HT1080 (cell line): ENCODE results near the gene ZDHHC13. TPM values are rescaled to one million over a fixed set of nuclear protein-coding genes. Genes with fewer than 3 reads are reported as not detected.

Experiments used
- DNase-seq: peaks from one replicate; pipeline ENCODE4 v3.0.0-alpha.2; 2015; ENCODE audit warnings: low read depth
- total RNA-seq: library from RNA; depleted of rRNA; stranded (reverse); fragments of >200 nt; shearing (Covaris generic); gene quantifications from 2 replicates; pipeline ENCODE4 v1.2.3, GENCODE V29; 2014; rRNA removed

ZDHHC13 gene
- total RNA-seq, 1 experiment from 2014 or later: 18.9 TPM

DNA sequence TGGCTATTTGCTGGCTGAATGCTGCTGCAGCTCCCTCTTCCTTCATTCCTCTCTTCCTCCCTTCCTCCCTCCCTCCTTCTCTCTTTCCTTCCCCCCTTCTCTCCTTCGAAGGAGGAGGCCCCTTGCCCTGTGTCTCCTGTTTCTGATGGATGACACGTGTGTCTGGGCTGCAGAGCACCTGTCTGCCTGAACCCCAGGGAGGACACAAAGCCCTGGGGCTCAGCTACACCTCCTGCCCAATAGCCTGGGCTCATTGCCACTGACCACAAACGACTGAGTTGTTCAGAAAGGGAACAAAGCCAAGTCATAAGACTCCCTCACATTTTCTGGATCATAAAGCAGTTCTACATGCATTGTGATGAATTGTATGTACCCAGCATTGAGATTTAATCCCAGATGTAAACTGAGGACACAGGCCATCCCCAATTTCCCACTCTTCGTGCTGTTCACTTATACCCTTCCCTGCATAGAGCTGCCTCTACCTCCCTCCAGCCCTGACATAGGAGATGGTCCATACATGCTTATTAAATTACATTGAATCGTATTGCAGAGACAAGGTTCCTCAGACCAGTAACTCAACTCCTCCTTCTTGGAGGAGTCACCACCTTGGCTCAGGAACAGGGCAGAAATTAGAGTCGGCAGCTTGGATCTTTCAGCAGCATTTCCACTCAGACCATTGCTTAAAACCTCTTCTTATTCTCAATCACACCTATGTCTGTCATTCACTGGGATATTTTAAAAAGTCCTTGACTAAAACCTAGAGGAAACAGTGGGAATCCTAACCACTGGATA lies 83.6 kb downstream of the ZDHHC13 start:
- peak; percentile 84 for DNase-seq

DNA sequence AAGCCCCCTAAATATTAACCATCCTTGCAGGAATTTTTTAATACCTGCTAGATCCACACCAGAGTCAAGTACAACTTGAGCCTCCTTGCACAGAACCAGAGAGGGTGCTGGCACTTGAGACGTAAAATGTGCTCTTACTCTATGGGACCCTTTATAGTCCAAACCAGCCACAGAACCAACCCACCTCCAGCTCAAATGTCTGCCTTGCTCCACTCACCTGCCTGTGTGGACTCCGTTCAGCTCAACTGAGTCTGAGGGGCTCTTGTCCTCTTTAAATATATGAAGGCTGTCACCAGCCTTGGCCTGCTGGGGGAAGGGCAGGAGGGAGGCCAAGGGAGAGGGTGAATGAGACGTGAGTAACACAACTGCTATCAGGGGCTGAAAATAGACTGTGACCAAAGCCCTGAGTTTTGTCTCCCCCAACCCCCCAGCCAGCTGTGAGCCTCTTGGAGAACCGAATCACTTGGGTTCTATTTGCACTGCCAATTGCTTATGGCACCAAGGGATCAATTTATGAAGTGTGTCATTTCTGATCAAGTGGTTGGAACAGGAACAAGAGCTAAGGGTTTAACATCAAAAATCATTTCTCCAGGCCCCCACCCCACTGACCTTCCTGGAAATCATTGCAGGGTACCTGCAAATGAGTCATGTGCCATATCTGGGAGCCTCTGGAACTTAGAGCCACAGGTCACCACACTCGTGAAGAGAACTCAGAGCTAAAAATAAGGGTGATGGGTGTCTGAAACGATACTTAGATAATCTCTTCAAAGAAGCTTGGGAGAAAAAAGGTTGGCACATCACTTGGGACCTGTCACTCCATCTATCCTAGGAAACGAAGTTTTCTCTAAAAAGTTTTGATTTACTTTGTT lies 85.0 kb downstream of the ZDHHC13 start, which contains the start of gene CSRP3:
TSS of gene CSRP3 (minus strand) at position 247 of the 869 bp plus-strand sequence. CDS start 9,535 bp downstream, outside the sequence.
- peak; percentile 34 for DNase-seq

DNA sequence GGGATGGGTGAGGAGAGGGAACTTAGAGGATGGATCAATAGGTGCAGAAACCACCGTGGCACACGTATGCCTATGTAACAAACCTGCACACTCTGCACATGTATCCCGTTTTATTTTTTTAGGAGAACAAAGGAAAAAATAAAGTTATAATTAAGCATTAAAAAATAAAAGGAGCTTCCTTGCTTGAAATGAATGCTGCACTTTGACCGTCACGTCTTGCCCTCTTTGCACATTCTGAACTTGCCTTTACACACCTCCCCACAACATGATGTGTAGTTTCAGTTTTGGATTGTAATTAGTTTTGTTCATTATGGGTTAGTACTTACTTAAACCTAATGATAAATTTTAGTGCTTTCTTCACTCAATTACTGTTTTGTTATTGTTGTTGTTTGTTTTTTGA lies 87.9 kb downstream of the ZDHHC13 start:
- no peak for DNase-seq

DNA sequence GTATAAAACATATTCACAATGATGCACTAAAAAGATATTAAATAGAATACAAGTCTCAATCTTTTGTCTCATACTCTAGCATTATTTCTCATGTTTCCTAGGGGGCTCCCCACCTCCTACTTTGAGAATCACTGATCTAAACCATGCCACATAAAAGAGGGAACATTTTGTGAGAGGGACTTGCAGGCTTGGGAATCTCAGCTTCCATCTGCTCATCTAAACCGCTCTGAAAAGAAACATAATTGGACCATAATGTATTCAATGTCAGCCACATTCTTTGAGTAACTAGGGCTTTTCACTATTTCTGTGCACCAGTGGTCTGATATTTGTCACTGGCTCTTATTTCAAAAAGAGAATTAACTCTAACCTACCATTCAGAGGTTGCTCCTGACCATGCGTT lies 91.2 kb downstream of the ZDHHC13 start:
- no peak for DNase-seq

DNA sequence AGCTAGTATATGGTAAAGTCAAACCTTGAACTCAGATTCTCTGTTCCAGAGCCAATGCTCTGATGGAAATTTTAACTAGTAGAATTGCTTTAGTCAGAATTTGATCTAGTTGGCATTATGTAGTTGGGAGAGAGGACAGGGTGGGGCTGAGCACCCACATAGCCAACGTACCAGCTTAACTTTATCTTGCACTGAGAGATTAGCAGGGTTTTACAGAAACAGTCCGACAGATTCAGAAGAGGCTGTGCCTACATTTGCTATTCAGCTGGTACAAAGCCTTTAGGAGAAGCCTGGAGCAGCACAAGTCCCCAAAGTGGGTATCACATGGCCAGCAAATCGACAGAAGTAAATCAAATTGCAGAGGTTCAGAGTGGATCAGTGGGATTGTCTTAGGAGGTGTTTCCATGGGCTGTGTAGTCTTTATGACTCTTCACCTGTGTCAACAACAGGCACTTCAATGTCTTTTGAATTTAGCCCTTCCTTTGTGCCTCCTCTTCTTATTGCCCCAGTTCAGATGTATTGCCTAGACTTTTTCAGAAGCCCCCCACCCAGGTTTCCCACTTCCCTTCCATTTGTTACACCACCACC lies 92.1 kb downstream of the ZDHHC13 start:
- DNase-seq: no peak

DNA sequence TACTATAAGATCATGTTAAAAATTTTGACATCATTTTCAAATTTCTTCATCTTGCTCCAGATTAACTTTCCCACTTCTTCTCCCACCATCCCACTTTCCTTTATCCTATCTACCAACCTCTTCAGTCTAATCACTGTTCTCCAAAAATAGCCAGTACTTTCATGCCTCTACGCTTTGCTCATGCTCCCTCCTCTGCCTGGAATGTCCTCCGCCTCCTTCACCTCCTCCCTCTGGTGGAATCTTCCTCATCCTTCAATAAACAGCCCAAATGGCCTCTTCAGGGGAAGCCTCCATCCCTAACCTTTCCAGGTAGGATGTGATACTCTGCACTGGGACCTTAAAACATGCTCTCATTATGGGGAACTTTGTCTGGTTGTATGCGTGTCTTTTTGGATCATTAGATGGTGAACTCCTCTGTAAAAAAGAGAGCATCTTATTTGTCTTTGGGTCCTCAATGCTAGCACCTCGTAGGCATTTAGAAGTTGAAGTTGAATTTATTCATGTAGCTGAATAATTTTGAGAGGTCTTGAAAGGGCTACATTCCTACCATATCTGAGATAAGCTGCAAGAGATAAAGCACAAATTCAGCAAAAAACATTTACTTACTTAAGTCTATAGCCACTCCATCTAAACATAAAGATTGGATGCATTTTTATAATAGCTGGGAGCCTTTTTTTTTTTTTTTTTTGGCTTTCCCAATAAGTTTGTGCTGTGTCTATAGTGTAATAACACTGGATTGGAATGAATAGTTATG lies 92.8 kb downstream of the ZDHHC13 start:
- DNase-seq: no peak

DNA sequence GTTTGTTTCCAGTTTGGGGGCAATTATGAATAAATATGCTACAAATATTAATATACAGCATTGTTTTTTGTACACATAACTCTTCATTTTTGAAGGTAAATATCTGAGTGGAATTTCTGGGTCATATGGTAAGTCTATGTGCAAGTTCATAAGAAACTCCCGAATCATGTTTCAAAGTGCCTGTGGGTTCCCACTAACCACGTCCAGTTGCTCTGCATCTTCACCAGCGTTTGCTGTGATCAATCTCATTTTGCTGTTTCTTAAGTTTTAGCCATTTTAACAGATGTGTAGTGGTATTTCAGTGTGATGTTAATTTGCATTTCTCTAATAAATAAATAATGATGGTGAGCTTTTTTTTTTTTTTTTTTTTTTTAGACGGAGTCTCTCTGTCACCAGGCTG lies 99.1 kb downstream of the ZDHHC13 start:
- no peak for DNase-seq

DNA sequence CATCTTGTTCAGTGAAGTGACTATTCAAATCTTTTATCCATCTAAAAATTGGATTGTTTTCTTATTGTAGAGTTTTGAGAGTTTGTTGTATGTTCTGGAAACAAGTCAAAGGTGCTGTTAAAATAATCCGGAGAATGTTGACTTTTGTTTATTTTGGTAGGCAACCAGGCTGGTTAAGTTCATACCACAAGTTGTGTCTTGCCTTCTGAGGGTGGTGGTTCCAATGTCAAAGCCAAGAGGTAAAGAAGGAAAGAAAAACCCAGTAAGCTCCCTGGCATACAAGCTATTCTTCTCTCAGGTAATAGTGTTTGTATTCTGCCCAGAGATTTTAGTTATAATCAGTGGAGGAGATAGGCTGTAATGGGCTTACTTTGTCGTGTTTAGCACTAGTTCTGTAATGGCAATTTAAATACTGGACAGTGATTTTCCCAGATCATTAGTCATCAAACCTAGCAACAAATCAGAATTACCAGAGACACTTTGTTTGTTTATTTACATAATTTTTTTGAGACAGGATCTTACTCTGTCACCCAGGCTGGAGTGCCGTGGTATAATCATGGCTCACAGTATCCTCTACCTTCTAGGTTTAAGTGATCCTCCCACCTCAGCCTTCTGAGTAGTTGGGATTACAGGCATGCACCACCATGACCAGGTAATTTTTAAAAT lies 99.9 kb downstream of the ZDHHC13 start:
- no peak for DNase-seq

DNA sequence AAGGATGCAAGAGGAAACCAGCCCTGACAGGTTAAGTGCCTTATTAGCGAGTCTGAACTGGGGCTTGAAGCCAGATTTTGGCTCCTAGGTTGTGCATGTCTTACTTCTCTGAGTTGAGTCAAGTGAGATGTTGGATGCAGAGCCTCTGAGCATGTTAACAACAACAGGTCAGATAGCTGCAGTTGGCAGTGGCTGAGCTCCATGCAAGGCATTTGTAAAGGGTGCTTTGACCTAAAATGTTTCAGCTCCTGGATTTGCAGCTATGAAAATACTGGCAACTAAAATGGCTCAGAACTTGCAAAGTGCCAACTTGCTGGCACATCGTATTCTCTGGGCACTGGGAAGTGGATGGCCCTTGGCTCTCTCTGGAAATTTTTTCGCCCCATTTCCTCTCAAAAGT lies 101.2 kb downstream of the ZDHHC13 start:
- DNase-seq: no peak

DNA sequence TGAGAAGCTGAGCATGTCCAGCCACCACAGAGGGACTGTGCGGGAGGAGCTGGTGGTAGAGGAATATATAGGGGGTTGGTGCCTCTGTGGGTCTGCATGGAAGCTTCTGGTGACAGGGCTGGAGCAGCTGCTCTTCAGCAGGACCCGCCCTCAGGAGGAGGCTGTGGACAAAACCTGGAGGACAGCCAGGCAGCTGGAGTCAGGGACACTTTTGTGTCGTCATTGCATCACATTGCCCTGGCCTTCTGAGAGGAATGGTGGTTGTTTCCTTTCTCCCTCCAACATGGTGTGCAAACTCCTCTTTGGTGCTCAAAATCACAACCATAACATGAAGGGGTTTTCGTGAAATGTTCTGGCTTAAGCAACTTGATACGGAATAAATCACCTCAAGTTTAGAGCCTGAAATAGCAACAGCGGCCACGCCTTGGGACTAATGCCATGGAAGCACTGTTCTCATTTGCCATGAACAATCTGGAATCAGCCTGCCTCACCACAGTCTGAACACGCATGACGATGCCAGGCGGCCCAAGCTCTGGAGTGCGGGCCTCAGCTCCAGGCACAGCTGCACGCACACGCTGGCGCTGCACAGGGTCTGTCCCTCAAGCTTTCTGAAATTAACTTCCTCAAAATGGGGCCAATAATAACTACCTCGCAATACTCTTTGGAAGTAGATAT lies 102.0 kb downstream of the ZDHHC13 start:
- DNase-seq: no peak

DNA sequence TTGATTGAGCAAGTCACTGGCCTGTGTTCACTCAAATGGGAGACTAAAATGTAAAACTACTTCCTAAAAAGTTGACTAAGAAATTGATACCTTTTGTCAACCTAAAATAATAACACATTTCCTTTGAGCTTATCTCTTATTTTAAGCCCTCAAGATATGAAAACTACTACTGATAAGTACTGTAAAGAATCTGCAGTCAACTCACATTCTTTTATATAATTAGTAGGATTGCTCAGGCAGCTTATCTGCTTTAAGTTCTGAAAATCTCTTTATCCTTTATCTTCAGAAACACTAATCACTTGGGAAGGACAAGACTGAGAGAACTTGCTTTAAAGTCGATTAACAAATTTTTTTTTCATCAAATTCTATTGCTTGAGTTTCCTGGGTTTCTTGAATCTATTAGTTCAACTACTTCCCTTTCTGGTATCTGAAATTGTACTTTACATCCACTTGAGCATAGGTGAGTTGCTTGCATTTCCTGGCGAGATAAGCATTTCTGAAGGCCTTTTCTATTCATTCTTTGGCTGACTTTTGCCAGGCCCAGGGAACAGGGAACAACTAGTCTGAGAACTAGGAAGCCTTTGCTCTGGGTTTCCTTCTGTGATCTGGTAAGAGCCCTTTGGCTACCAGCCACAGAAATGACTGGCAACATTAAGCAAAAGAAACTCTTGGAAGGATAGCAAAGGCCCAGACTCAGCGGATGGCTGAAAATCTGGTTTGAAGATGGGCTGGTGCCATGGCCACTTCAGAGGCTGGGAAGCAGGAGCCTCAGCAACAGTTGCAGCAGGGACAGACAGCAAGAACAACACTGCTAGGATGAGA lies 104.1 kb downstream of the ZDHHC13 start:
- DNase-seq: no peak

DNA sequence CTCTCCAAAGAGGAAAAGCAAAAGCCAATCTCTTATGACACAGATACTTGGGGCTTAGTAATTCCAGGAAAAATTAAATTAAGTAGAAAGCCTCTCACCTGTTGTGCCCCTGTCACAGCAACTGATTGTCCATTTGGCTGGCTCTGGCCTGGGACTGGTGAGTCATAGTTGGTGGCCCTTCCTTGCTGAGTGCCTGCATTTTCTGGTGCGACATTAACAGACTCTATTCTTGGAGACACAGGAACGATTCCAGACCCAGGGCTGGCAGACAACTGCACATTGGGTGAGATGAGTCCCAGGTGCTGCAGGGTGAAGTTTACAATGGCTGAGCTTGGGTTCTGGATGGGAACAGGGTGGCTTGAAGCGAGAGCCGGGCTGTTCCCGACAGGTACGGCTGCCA lies 108.2 kb downstream of the ZDHHC13 start:
- DNase-seq: no peak

DNA sequence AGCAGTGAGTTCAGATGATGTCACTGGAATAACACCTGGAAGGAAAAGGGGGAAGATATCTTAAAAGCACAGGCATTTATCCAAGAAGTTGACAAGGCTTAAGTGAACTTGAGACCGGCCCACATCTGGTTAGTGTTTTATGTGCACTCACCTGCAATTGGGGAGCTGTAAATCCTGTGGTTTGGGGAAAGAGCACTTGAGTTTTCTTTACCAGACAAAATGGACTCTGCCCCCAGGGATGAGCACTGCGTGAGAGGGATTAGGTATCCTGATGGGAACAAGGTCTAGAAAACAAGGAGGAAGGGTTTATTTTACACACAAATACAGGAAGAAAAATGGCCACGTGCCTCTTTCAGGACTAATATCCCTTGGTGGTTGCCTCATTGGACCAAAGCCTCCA lies 108.6 kb downstream of the ZDHHC13 start:
- DNase-seq: no peak

Other genes starting within 250 kb of the ZDHHC13 start
- gene MRGPRX1, start 177.8 kb upstream of the ZDHHC13 start, total RNA-seq: not detected in 2 replicates
- not detected in 2 replicates for gene MRGPRX2, start 56.5 kb upstream of the ZDHHC13 start, total RNA-seq
- not detected in 2 replicates for gene CSRP3, start 84.8 kb downstream of the ZDHHC13 start, total RNA-seq
- gene E2F8, start 123.8 kb downstream of the ZDHHC13 start, total RNA-seq: 2.7 and 5.2 TPM in 2 replicates